Spleen (tissue), 7 donors: ENCODE results near the gene MRPL37.

Experiments
- POLR2A ChIP-seq, 3 donors: fragments of 450-650 bp; IDR thresholded peaks; one replicate each; pipeline ENCODE4 v1.5.1; 2017; ENCODE audit warnings: antibody characterized with exemption in 3 of 3, mild to moderate bottlenecking in 1 of 3
- POLR2AphosphoS5 ChIP-seq, 3 donors: sonication (generic); formaldehyde crosslinking; IDR thresholded peaks; one replicate each; pipeline ENCODE4 v1.5.1; 2017; ENCODE audit warnings: antibody characterized with exemption in 3 of 3
- TF ChIP-seq, protein P1 (sequence below), 11 experiments: fragments of 200-600 bp in 7 of 11; fragments of 450-650 bp in 4 of 11; sonication (generic) in 4 of 11; IDR thresholded peaks in 8 of 11; conservative IDR thresholded peaks in 3 of 11; 1 replicate in 7 of 11; 2 replicates in 4 of 11; pipeline versions ENCODE4 v1.4.0 to v1.8.0; 2016 to 2021; ENCODE audit warnings: antibody characterized with exemption in 11 of 11, inconsistent platforms in 4 of 11, mild to moderate bottlenecking in 1 of 11
- donor health status: DM: no; HTN: no; CAD: no; lungs with moderate emphysema.
- donor health status: DM: no; HTN: no; CAD: no.
- donor health status: DM: no; HTN: no; CAD: no.

DNA sequence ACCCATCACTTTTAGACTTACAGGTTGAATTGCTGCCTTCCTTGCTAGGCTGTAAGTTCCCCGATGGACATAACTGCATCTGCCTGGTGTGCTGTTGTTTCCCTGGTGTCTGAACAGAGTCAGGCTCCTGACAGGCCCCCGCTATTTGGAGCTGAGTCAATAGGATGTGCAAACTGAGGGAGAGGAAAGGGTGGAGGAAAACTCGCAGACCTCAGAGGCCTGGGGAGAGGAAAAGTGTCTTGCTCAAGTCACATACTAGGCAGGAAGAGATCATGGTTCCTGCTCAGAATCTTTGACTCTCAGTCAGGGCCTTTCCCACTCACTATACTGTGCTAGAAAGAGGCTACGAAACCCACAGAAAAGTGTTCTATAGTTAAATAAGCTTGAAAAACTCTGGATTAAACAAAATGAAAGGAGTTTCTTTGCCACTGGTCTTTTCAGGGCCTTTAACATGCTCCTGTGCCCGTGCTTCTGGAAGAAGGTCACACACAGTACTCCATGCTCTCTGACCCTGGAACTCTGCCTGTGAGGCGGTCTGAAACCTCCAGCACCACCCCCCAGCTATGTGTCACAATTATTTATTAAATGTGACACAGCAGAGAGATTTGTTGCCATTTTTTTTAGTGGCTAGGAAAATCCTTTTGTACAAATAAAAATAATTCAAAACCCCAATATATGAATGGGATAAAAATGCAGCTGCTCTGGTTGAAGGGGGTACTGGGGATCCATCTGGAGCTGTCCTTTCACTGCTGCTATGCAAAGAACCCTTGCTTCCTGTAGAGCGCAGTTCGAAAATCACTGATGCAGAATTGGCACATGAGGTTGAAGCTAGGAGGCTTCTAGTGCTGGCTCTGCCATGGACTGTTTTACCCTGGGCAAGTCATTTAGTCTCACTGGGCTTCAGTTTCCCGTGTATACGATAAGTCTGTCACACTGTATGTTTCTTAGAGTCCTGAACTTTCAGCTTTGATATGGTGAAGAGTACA lies 27.1 kb upstream of the MRPL37 start:
- TF ChIP-seq, protein P1, sequence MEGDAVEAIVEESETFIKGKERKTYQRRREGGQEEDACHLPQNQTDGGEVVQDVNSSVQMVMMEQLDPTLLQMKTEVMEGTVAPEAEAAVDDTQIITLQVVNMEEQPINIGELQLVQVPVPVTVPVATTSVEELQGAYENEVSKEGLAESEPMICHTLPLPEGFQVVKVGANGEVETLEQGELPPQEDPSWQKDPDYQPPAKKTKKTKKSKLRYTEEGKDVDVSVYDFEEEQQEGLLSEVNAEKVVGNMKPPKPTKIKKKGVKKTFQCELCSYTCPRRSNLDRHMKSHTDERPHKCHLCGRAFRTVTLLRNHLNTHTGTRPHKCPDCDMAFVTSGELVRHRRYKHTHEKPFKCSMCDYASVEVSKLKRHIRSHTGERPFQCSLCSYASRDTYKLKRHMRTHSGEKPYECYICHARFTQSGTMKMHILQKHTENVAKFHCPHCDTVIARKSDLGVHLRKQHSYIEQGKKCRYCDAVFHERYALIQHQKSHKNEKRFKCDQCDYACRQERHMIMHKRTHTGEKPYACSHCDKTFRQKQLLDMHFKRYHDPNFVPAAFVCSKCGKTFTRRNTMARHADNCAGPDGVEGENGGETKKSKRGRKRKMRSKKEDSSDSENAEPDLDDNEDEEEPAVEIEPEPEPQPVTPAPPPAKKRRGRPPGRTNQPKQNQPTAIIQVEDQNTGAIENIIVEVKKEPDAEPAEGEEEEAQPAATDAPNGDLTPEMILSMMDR (IDR thresholded peaks at IDR 0.05 in 8 of 11, conservative IDR thresholded peaks at IDR 0.05 in 3 of 11): no peak
- TF ChIP-seq POLR2A (IDR thresholded peaks at IDR 0.05) (no peak), POLR2AphosphoS5 (IDR thresholded peaks at IDR 0.05) (no peak)
